HCT116 (cell line): ENCODE measurements around the gene CADPS.

Experiments
- CEBPB ChIP-seq: IDR thresholded peaks from 2 replicates; pipeline ENCODE4 v1.6.1; 2012; ENCODE audit warnings: low read depth
- EZH2 ChIP-seq: fragments of 200-600 bp; sonication (generic); IDR thresholded peaks from 2 replicates; pipeline ENCODE4 v1.6.1; 2017; ENCODE audit warnings: antibody characterized with exemption, mixed run types
- JUND ChIP-seq: IDR thresholded peaks from 2 replicates; pipeline ENCODE4 v1.6.1; 2012
- POLR2A ChIP-seq: IDR thresholded peaks from 2 replicates; pipeline ENCODE4 v1.7.0; 2011; ENCODE audit warnings: borderline replicate concordance; ENCODE audit not compliant: insufficient read depth, insufficient read length; ENCODE audit errors: extremely low read depth
- POLR2AphosphoS5 ChIP-seq: IDR thresholded peaks from 2 replicates; pipeline ENCODE4 v1.6.1; 2011; ENCODE audit warnings: mild to moderate bottlenecking, low read depth, low read length, moderate library complexity
- REST ChIP-seq: IDR thresholded peaks from 2 replicates; pipeline ENCODE4 v1.6.1; 2012; ENCODE audit warnings: low read depth
- SIN3A ChIP-seq: IDR thresholded peaks from 2 replicates; pipeline ENCODE4 v1.6.1; 2012; ENCODE audit warnings: low read depth
- TCF7L2 ChIP-seq: IDR thresholded peaks from 2 replicates; pipeline ENCODE4 v1.7.0; 2011; ENCODE audit warnings: borderline replicate concordance, inconsistent platforms; ENCODE audit not compliant: insufficient read depth, insufficient read length; ENCODE audit errors: extremely low read depth
- TF ChIP-seq, protein P1 (sequence below), 3 experiments: fragments of 200-600 bp in 1 of 3; sonication (generic) in 1 of 3; IDR thresholded peaks in 2 of 3; conservative IDR thresholded peaks in 1 of 3; 2 replicates each; pipeline ENCODE4 v1.5.1; 2012 to 2017; ENCODE audit warnings: low read depth in 2 of 3, low read length in 2 of 3, antibody characterized with exemption in 1 of 3, borderline replicate concordance in 1 of 3, control low read depth in 1 of 3, mild to moderate bottlenecking in 1 of 3, mixed read lengths in 1 of 3, mixed run types in 1 of 3, moderate library complexity in 1 of 3; ENCODE audit not compliant: insufficient read depth in 1 of 3
- TF ChIP-seq, protein P2 (sequence below): IDR thresholded peaks from 2 replicates; pipeline ENCODE4 v1.6.1; 2011; ENCODE audit warnings: mild to moderate bottlenecking, low read length, moderate library complexity; ENCODE audit not compliant: insufficient replicate concordance; ENCODE audit errors: extremely low read depth

- TF ChIP-seq POLR2A = no peak
- no peak for TF ChIP-seq JUND
- TF ChIP-seq, protein P1, sequence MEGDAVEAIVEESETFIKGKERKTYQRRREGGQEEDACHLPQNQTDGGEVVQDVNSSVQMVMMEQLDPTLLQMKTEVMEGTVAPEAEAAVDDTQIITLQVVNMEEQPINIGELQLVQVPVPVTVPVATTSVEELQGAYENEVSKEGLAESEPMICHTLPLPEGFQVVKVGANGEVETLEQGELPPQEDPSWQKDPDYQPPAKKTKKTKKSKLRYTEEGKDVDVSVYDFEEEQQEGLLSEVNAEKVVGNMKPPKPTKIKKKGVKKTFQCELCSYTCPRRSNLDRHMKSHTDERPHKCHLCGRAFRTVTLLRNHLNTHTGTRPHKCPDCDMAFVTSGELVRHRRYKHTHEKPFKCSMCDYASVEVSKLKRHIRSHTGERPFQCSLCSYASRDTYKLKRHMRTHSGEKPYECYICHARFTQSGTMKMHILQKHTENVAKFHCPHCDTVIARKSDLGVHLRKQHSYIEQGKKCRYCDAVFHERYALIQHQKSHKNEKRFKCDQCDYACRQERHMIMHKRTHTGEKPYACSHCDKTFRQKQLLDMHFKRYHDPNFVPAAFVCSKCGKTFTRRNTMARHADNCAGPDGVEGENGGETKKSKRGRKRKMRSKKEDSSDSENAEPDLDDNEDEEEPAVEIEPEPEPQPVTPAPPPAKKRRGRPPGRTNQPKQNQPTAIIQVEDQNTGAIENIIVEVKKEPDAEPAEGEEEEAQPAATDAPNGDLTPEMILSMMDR (IDR thresholded peaks at IDR 0.05 in 2 of 3, conservative IDR thresholded peaks at IDR 0.05 in 1 of 3; ENCODE audit: borderline replicate concordance in 1 of 3, insufficient read depth in 1 of 3, low read depth in 2 of 3, low read length in 2 of 3) = no peak
- TF ChIP-seq EZH2 = no peak
- TF ChIP-seq REST = no peak
- no peak for TF ChIP-seq POLR2AphosphoS5
- no peak for TF ChIP-seq SIN3A
- TF ChIP-seq CEBPB = no peak
- TF ChIP-seq, protein P2, sequence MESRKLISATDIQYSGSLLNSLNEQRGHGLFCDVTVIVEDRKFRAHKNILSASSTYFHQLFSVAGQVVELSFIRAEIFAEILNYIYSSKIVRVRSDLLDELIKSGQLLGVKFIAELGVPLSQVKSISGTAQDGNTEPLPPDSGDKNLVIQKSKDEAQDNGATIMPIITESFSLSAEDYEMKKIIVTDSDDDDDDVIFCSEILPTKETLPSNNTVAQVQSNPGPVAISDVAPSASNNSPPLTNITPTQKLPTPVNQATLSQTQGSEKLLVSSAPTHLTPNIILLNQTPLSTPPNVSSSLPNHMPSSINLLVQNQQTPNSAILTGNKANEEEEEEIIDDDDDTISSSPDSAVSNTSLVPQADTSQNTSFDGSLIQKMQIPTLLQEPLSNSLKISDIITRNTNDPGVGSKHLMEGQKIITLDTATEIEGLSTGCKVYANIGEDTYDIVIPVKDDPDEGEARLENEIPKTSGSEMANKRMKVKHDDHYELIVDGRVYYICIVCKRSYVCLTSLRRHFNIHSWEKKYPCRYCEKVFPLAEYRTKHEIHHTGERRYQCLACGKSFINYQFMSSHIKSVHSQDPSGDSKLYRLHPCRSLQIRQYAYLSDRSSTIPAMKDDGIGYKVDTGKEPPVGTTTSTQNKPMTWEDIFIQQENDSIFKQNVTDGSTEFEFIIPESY = no peak
- no peak for TF ChIP-seq TCF7L2
Measured at GRCh38 chr3:62735510-62735909, 139.7 kb downstream of the CADPS start.
